ENCODE data around the gene CCK. TPM values are rescaled to one million over a fixed set of nuclear protein-coding genes. Genes with fewer than 3 reads are reported as not detected.

The CCK gene
- polyA plus RNA-seq, 1 donor (not counting 4 experiments of a cell fraction or from before 2014, with no cell fraction given): 8.2 TPM

DNA sequence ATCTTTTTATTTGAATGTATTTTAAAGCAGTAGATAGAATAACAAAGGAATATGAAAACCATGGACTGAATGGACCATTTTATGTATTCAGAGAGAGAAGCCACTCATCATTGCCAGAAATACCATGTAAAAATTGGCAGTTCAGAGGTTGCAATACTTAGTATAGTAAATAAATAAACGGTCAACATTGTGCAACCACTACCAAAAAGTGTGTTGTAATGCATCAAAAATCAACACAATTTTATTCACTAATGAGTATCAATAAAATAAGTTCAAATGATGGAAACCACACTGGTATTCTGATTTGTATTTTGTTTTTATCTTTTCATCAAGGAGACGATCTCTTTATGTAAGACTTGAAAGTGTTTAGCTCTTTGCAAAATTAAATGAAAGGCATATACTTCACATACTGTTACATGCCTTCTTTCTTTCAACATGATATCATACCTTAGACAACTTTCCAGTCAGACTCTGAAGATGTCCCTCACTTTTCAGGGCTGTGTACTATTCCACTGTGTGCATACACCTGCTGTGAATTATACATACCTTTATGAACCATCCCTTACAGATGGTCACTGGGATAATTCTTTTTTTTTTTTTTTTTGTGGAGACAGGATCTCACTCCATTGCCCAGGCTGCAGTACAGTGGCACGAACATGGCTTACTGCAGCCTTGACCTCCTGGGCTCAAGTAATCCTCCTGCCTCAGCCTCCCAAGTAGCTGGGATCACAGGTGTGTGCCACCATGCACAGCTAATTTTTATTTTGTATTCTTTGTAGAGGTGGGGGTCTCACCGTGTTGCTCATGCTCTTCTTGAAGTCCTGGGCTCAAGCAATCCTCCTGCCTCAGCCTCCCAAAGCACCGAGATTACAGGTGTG, 40.3 kb downstream of the CCK start:
- TF ChIP-seq EZH2 (IDR thresholded peaks at IDR 0.05; ENCODE audit: low read length) (no peak), CTCF (optimal IDR thresholded peaks at IDR 0.05 in 1 of 3, IDR thresholded peaks at IDR 0.05 in 1 of 3, conservative IDR thresholded peaks at IDR 0.05 in 1 of 3; ENCODE audit: extremely low read depth in 1 of 3, insufficient read depth in 2 of 3, low read length in 3 of 3) (no peak)
- H3K27ac ChIP-seq (ENCODE audit: control insufficient read depth, insufficient read depth, low read length): no peak overlapping the region
- no peaks in the 10 kb centered on the region for H3K9me1 ChIP-seq (ENCODE audit: control insufficient read depth, extremely low read depth, insufficient read depth, low read length)
- no peak overlapping the region for H3K9ac ChIP-seq (ENCODE audit: control insufficient read depth, extremely low read depth, insufficient read depth, low read length)
- H3K9me3 ChIP-seq (ENCODE audit: control insufficient read depth, low read depth, low read length): no peaks in the 10 kb centered on the region
- peaks cover 21% of the 10 kb centered on the region in 2 experiments for H3K36me3 ChIP-seq (ENCODE audit: control insufficient read depth in 2 of 2, extremely low read depth in 1 of 2, insufficient read depth in 2 of 2, low read length in 2 of 2)
- dilution Hi-C loops (cut with MboI; ENCODE audit: extremely low pct_ligation_motif_present, low sequenced_read_pairs): no loop called here
- H3K79me2 ChIP-seq (ENCODE audit: control insufficient read depth, insufficient read depth, low read length): no peaks in the 10 kb centered on the region
- H3K4me2 ChIP-seq (ENCODE audit: control insufficient read depth, extremely low read depth, insufficient read depth, low read depth, low read length): no peak overlapping the region
- no peaks in the 10 kb centered on the region for H4K20me1 ChIP-seq (ENCODE audit: control insufficient read depth, extremely low read depth, insufficient read depth, low read length)
- H3K4me1 ChIP-seq (ENCODE audit: control insufficient read depth, extremely low read depth, insufficient read depth, low read length): no peaks in the 10 kb centered on the region
- no peak overlapping the region for H3K4me3 ChIP-seq (ENCODE audit: control insufficient read depth in 2 of 3, extremely low read depth in 1 of 3, insufficient read depth in 2 of 3, low read depth in 1 of 3, low read length in 3 of 3)
- no peaks in the 10 kb centered on the region for H3K27me3 ChIP-seq (ENCODE audit: control insufficient read depth, extremely low read depth, insufficient read depth, low read length)
- FAIRE-seq (no peak), DNase-seq (ENCODE audit: low read depth, low spot score) (no peak)
- no peak overlapping the region for H2AFZ ChIP-seq (ENCODE audit: control insufficient read depth, low read length)

GRCh38 chr3:42224658-42225421, 41.1 kb downstream of the CCK start:
- peaks cover 28 to 29% of the 10 kb centered on the region in 2 experiments for H3K36me3 ChIP-seq (ENCODE audit: control insufficient read depth in 2 of 2, extremely low read depth in 1 of 2, insufficient read depth in 2 of 2, low read length in 2 of 2)
- no peaks in the 10 kb centered on the region for H3K9me1 ChIP-seq (ENCODE audit: control insufficient read depth, extremely low read depth, insufficient read depth, low read length)
- dilution Hi-C loops (cut with MboI; ENCODE audit: extremely low pct_ligation_motif_present, low sequenced_read_pairs): no loop called here
- no peak overlapping the region for H3K4me2 ChIP-seq (ENCODE audit: control insufficient read depth, extremely low read depth, insufficient read depth, low read depth, low read length)
- no peak overlapping the region for H3K9ac ChIP-seq (ENCODE audit: control insufficient read depth, extremely low read depth, insufficient read depth, low read length)
- no peaks in the 10 kb centered on the region for H3K4me1 ChIP-seq (ENCODE audit: control insufficient read depth, extremely low read depth, insufficient read depth, low read length)
- H3K9me3 ChIP-seq (ENCODE audit: control insufficient read depth, low read depth, low read length): no peaks in the 10 kb centered on the region
- TF ChIP-seq EZH2 (IDR thresholded peaks at IDR 0.05; ENCODE audit: low read length) (no peak), CTCF (optimal IDR thresholded peaks at IDR 0.05 in 1 of 3, IDR thresholded peaks at IDR 0.05 in 1 of 3, conservative IDR thresholded peaks at IDR 0.05 in 1 of 3; ENCODE audit: extremely low read depth in 1 of 3, insufficient read depth in 2 of 3, low read length in 3 of 3) (no peak)
- H4K20me1 ChIP-seq (ENCODE audit: control insufficient read depth, extremely low read depth, insufficient read depth, low read length): no peaks in the 10 kb centered on the region
- DNase-seq (ENCODE audit: low read depth, low spot score) (no peak), FAIRE-seq (no peak)
- no peak overlapping the region for H3K4me3 ChIP-seq (ENCODE audit: control insufficient read depth in 2 of 3, extremely low read depth in 1 of 3, insufficient read depth in 2 of 3, low read depth in 1 of 3, low read length in 3 of 3)
- no peak overlapping the region for H2AFZ ChIP-seq (ENCODE audit: control insufficient read depth, low read length)
- no peaks in the 10 kb centered on the region for H3K27me3 ChIP-seq (ENCODE audit: control insufficient read depth, extremely low read depth, insufficient read depth, low read length)
- no peaks in the 10 kb centered on the region for H3K79me2 ChIP-seq (ENCODE audit: control insufficient read depth, insufficient read depth, low read length)
- H3K27ac ChIP-seq (ENCODE audit: control insufficient read depth, insufficient read depth, low read length): no peak overlapping the region
